Stimulated activated naive CD4-positive, alpha-beta T cell (primary cell): ENCODE results near the gene IKBKE.

Experiments used
- DNase-seq, 6 experiments: peaks; one replicate each; lab custom pipeline; 2025; lab: John Stamatoyannopoulos, UW

IKBKE gene

DNA sequence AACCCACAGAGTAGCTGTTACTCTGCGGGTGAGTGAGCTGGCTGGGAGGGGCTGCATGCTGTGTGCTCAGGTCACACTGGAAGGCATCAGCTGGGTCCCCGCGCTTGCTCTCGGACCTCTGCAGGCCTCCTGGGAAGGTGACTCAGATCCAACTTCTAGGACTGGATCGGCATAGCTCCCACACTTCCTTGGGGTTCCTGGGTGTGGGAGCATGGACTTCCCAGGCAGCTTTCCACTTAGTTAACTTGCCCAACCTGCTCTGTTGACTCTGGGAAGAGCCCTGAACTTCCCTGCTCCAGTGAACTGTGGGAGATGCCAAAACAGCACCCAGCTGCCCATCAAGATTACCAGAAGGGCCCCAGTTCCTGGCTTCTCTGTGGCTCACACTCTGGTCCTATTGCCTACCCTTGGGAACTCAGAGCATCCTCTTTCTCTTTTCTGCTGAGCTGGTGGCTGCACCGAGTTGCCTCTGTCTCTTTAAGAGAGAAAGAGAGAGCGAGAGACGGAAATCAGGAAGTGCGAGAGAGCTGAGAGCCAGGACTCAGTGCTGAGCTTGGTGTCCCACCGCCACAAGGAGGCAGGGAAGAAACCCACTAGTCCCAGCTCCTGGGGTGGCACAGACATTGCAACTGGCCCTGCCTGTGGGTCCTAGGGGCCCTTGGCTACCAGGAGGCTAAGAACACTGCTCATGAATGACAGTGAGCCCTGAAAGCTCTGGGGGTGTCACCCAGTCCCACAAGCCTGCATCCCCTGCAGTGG, at the start of gene IKBKE:
TSS of gene IKBKE (plus strand) at position 544 of the 759 bp plus-strand sequence. CDS start 2,752 bp downstream, outside the sequence.
- DNase-seq, result peak; percentile 17 to 40 (median 31)

DNA sequence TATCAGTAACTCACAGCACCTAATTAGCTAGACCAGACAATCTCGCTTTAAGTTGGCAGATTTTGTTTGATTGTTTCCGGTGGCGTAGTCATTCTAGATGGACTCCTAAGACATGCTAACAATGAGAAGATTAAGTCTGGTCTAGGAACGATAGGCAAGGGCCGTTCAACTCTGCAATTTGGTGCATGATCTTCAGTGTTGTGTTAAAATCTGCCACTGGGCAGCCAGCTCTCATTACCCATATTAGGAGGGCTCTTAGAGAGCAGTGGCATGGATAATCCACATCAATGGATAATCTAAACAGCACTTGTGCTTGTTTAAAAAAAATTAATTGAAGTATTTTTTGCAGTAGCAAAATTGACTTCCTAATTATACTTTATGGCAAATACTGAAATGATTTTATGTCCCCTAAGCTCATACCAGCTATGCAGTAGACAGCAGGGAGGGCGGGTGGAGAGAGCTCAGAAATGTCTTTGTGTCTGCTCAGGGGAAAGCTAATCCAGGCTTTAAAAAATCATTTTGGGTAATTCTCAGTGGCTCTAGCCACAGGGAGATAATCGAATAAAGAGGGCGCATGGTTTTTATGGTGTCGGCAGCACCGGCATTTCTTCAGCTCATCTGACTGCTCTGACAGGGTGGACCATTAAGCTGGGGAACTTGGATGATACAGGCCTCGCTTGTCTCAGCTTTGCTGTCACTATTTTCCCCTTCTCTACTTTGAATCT, 48.5 kb upstream of the IKBKE start:
- DNase-seq, result no peak

DNA sequence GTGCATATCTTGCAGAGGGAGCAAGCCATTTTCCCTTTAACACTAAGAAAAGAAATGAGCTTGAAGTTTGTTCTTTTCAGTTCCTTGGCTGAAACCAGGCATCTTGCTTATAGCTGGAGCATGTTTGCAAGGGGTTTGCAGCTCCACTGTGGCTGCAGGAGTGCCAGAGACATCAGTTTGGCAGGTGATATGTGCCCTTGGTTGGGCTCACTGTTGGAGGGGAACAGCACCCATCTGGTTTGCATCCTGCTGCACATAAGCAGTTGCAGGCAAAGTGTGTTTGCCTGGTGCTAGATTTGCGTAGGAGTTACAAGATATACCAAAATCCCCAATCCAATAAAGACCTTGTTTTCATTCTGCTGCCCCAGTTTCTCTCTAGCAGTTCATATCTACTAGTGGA, 47.8 kb upstream of the IKBKE start:
- DNase-seq, result no peak

DNA sequence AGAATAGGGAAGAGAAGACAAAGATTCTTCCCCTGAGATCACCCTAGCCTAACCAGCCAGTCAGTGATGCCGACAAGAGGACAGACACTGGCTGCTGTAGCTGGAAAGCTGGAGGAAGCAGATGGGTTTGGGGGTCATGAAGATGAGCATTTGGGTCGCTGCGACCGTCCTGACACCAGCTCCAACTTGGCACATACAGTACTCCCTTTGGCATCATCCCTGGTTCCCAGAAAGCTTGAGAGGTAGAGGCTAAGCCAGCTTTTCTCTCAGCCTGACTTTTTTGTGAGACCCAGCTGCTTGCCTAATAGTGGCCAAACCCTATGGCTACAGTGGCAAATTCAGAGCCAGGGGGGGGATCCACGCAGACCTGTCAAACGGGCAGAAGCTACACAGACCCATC, 43.0 kb upstream of the IKBKE start:
- DNase-seq, result no peak

DNA sequence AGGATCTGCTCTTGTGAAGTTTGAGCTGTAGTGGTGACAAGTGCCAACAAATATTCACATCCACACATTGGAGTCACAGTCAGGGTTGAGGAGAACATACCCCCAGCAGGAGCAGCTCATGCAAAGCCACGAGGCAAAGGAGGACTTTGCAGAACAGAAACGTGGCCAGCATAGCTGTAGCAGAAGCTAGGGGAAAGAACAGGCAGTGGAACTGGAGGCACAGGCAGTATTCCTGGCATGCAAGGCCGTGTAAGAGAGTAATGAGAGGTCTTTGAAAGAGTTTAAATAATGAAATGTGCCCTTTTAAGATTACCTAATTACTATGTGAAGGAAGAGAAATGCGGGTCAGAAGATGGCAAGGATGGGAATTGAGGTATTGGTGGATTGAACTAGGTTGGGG, 40.9 kb upstream of the IKBKE start:
- no peak for DNase-seq

DNA sequence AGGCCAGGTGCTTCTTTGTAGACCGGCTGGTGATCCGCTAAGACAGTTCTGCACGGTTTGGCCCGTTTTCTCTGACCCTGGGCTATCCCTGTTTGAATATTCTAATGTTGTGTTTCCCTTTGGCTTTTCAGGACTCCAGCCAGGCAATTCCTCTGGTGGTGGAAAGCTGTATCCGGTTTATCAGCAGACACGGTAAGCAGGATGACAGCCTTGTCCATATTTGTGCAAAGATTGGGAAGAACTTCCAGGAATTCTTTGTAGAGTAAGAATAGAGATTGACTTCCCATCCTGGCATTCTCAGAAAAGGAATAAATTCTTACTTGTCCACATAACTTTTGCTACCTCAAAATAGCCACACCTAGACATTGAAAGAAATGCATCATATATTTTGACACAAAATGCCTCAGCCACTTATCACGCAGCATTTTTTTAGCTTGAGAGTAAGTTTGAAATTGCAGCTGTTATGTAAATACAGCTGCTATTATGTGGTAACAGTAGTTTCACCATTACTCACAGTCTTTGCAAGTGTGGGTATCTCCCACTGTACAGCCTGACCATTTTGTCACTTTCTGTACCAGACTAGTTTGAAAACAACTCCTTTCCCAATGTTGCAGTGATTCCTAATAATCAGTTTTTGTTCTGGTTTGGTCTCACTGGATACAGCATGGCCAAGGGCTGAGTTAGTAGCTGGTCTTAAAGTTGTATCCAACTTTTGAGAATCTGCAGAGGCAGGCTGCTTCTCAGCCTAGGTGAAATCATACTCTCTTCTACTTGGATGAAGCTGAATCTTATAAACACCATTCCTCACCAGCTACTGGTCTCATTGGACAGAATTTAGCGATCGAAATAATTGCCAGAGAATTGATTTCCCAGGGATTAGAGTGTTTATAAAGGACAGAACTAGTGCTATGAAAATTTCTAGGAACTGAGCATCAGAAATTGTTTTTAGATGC, 40.0 kb upstream of the IKBKE start:
- DNase-seq, result no peak

DNA sequence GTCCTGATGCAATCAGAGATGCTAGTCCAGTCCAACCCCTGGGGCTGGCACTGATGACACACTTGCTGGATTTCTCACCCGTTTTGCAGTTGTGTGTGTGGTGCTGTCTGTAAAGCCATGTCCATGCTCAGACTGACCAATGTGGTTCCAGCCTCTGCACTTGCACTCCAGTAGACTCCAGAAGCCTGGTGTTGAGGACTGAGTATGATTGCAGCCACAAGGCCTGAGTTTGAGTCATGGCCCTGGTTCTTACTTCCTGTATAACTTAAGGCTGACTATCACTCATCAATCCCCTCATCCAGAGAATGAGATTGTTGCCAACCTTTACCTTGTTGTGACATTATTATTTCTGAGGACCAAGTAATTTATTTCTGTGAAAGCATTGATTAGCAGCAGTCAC, 34.8 kb upstream of the IKBKE start:
- DNase-seq, result no peak

DNA sequence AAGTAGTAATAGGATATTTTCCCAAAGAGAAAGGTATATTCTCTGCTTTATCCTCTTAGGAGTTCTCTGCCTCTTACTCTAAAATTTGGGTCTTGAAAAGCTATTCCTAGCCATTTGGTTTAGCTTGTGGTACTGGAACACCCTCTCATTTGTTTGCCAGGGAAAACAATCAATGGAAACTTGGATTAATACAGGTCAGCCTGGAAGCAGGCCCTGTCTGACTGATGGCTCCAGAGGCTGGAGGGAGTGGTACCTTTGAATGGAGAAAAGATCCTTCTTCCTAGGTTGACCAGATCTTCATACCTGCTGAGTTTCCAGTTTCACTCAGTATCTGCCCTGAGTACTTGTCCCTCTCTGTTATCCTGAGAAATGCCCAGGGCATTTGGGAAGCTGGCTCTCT, 31.7 kb upstream of the IKBKE start:
- no peak for DNase-seq

- no peak for DNase-seq
Measured at GRCh38 chr1:206439205-206439604, 31.1 kb upstream of the IKBKE start.

DNA sequence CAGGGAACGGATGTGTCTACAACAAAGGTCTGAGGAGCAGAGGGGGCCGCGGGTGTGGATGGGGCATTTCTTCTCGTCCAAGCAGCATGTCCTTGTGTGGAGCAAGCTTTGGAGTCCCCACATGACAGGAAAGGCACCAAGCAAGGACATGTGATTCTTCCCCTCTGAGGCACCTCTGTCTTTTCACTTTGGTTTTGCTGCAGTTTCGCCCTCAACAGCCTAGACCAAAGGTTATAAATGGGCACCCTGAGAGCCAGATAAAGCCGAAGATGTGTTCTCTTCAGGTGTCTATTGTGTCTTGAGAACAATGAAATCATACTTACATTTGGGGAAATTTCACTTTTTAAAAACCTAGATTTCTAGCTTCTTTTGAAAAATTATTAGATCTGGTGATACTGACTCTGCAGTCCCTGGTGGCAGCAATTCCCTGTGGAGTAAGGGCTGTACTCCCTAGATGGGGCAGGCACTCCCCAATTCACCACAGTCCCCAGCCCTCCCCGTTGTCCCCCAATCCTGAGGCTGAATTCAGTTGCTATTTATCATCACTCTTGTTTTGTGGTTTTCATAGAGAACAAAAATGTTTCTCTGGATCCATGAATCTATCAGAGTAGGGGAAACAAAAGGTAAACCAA, 28.8 kb upstream of the IKBKE start:
- no peak for DNase-seq

- DNase-seq, result no peak
Measured at GRCh38 chr1:206442101-206442500, 28.2 kb upstream of the IKBKE start.

DNA sequence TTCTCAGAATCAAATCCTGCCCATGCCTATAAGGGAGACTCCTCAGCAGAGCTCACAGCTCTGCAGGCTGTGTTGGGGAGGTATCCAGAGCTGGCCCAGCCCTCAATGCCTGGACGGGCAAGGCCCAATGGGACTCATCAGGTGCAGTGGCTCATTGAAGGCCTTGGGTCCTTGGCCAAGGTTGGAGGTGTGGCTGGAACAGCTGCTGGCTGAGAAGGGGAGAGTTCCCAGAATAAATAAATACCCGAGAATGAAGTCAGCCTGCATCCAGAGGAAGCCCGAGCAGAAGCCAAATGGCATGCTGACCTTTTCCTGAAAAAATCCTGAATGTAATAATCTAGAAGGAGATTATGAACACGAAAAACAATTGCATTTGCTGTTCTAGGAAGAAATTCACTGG, 25.2 kb upstream of the IKBKE start:
- DNase-seq, result no peak

GRCh38 chr1:206445911-206446356, 24.3 kb upstream of the IKBKE start:
- DNase-seq, result no peak

DNA sequence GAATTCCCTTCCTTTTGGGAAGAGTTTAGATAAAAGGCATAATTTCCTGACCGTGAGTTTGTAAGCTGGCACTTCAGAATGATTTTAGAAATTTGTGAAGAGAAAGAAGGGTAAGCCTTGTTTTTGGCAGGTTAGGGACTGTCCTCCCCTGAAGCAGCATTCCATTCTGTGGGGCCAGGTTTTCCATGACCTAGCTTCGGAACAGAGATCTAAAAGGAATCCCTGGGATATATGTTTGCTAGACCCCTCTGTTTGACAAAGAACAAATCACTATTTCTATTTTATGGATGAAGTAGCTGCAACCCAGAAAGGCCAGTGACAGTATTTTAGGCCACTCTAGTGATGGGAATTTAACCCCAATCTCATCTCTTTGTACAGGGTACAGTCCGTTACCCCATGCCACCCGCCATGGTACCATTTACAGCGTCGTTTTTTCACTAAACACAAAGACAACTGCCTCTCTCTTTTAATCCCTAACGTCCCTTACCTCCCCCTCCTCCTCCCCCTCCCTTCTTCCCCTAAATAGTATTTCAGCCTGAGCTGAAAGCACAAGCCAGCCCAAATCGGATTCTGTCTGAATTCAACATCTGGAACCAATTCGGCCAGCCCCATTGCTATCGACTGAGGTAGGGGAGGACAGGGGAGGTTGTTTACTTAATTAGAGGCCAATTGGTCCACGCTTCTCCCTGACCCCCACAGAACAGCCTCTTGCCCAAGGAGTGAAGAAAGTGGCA, 23.4 kb upstream of the IKBKE start:
- no peak for DNase-seq

- no peak for DNase-seq
Measured at GRCh38 chr1:206447422-206447765, 22.9 kb upstream of the IKBKE start.

DNA sequence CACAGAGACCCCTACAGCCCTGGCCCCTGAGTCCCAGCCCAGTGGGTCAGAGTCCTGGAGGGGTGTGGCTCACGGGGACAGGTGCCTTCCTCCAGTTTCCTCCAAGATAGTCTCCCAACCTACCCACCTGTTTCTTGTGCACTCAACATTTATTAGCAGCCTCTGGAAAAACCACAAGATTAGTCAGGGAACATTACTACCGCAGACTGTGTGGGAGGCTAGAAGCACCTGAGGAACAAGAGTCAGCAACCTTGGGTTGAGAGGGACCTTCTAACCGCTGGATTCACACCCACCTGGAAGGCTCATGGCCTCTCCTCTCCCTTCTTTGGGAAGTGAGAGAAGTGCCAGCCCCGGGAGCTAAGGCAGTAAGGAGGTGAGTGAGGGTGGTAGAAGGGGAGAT, 22.5 kb upstream of the IKBKE start:
- no peak for DNase-seq

DNA sequence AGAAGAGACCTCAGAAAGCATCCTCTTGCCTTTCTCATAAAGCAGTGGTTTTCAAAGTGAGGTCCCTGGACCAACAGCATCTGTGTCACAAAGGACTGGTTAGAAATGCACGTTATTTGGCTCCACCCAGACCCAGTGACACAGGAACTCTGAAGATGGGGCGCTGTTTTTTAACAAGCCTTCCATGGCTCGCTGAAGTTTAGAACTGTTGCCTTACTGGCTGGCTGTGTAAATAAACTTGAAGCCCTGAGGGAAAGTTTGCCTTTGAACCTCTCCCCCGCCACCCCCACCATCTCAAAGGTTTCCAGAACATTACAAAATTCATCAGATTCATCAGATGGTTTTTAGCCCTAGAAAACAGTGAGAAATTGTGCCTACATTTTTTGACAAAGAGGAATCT, 21.8 kb upstream of the IKBKE start:
- no peak for DNase-seq

GRCh38 chr1:206449565-206449964, 20.7 kb upstream of the IKBKE start:
- DNase-seq, result no peak

GRCh38 chr1:206450281-206450680, 20.0 kb upstream of the IKBKE start:
- DNase-seq, result no peak

DNA sequence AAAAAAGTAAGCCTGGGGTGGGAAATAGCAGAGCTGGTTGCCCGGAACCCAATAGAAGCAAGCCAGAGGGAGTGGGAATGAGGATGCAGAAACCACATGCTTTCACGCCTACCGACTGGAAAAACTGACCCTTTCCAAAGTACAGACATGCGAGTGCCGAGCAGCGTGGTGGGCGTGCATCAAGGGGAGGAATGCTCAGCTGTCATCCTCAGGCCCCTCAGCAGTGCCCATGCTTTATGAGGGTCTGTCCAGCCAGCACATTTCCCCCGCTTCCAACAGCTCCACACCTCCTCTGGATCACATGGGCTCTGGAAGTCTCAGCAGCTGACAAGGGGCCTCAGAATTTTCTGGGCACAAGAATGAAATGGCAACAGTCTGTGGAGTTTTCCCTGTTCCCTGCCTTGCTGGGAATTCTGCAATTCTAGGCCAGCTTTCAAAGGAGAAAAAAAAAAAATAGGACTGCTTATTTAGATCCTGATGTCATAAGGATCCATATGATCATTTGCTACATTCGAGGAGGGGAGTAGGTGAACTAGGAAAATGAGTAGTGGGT, 19.1 kb upstream of the IKBKE start:
- no peak for DNase-seq

DNA sequence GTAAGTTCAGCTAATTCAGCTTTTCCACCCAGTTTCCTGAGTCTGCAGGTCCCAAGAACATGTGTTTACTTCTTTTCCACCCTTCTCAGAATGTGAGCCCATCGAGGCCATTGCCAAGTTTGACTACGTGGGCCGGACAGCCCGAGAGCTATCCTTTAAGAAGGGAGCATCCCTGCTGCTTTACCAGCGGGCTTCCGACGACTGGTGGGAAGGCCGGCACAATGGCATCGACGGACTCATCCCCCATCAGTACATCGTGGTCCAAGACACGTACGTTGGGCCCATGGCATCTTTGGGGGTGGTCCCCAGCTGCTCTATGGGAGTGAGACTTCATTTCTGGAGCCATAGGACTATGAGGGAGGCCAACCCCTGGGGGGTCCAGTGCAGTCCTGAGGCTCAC, 17.2 kb upstream of the IKBKE start:
- no peak for DNase-seq
